Keratinocyte (primary cell): Measurements from ENCODE around the gene POLR3F. TPM values are rescaled to one million over a fixed set of nuclear protein-coding genes. Genes with fewer than 3 reads are reported as not detected.

ENCODE experiments used
- DNase-seq: peaks from one replicate; pipeline ENCODE4 v3.0.0-alpha.2; 2011; ENCODE audit warnings: low read depth, missing footprints, low spot score
- FAIRE-seq: peaks from 2 replicates; lab custom pipeline; 2011; peaks lifted over from hg19 to GRCh38; lab: Jason Lieb, UNC
- H2AFZ ChIP-seq: 2 replicates; pipeline ENCODE4 v1.6.0; 2012; ENCODE audit warnings: low read length, control low read depth, inconsistent platforms; ENCODE audit not compliant: control insufficient read depth
- H3K27ac ChIP-seq: 2 replicates; pipeline ENCODE4 v1.5.1; 2011; ENCODE audit warnings: low read length; ENCODE audit not compliant: control insufficient read depth, insufficient read depth
- H3K27me3 ChIP-seq: 3 replicates; pipeline ENCODE4 v1.6.0; 2011; ENCODE audit warnings: low read length; ENCODE audit not compliant: control insufficient read depth, insufficient read depth; ENCODE audit errors: extremely low read depth
- H3K36me3 ChIP-seq, 2 experiments: 2 replicates in 1 of 2; 3 replicates in 1 of 2; pipeline ENCODE4 v1.5.1; 2011; ENCODE audit warnings: low read length in 2 of 2, mild to moderate bottlenecking in 1 of 2; ENCODE audit not compliant: control insufficient read depth in 2 of 2, insufficient read depth in 2 of 2; ENCODE audit errors: extremely low read depth in 1 of 2
- H3K4me1 ChIP-seq: 3 replicates; pipeline ENCODE4 v1.5.1; 2011; ENCODE audit warnings: low read length; ENCODE audit not compliant: control insufficient read depth, insufficient read depth; ENCODE audit errors: extremely low read depth
- H3K4me2 ChIP-seq: 3 replicates; pipeline ENCODE4 v1.6.0; 2011; ENCODE audit warnings: low read depth, low read length; ENCODE audit not compliant: control insufficient read depth, insufficient read depth; ENCODE audit errors: extremely low read depth
- H3K4me3 ChIP-seq, 3 experiments: fragments of 200-600 bp in 1 of 3; sonication (generic) in 1 of 3; 2 replicates in 2 of 3; 3 replicates in 1 of 3; pipeline ENCODE4 v1.5.1; 2011 to 2016; ENCODE audit warnings: low read length in 3 of 3, mild to moderate bottlenecking in 3 of 3, control low read depth in 2 of 3, inconsistent platforms in 1 of 3, low read depth in 1 of 3, mixed read lengths in 1 of 3, mixed run types in 1 of 3, moderate library complexity in 1 of 3; ENCODE audit not compliant: control insufficient read depth in 2 of 3, insufficient read depth in 2 of 3; ENCODE audit errors: extremely low read depth in 1 of 3
- H3K79me2 ChIP-seq: 2 replicates; pipeline ENCODE4 v1.6.0; 2012; ENCODE audit warnings: low read length; ENCODE audit not compliant: control insufficient read depth, insufficient read depth
- H3K9ac ChIP-seq: 3 replicates; pipeline ENCODE4 v1.6.0; 2011; ENCODE audit warnings: low read length; ENCODE audit not compliant: control insufficient read depth, insufficient read depth; ENCODE audit errors: extremely low read depth
- H3K9me1 ChIP-seq: 3 replicates; pipeline ENCODE4 v1.6.0; 2011; ENCODE audit warnings: low read length; ENCODE audit not compliant: control insufficient read depth, insufficient read depth; ENCODE audit errors: extremely low read depth
- H3K9me3 ChIP-seq: 2 replicates; pipeline ENCODE4 v1.5.1; 2012; ENCODE audit warnings: low read depth, low read length; ENCODE audit not compliant: control insufficient read depth
- H4K20me1 ChIP-seq: 3 replicates; pipeline ENCODE4 v1.6.0; 2011; ENCODE audit warnings: low read length; ENCODE audit not compliant: control insufficient read depth, insufficient read depth; ENCODE audit errors: extremely low read depth
- CTCF ChIP-seq, 3 experiments: IDR thresholded peaks in 1 of 3; conservative IDR thresholded peaks in 1 of 3; optimal IDR thresholded peaks in 1 of 3; 2 replicates in 2 of 3; 3 replicates in 1 of 3; pipeline versions ENCODE3 to v1.5.1; 2011; ENCODE audit warnings: low read length in 3 of 3, mild to moderate bottlenecking in 3 of 3, moderate library complexity in 2 of 3, control low read depth in 1 of 3, inconsistent platforms in 1 of 3; ENCODE audit not compliant: insufficient read depth in 2 of 3; ENCODE audit errors: extremely low read depth in 1 of 3
- EZH2 ChIP-seq: IDR thresholded peaks from one replicate; pipeline ENCODE4 v1.6.1; 2012; ENCODE audit warnings: inconsistent platforms, mild to moderate bottlenecking, low read length, moderate library complexity
- dilution Hi-C: fragments of 300-500 bp; cut with MboI; formaldehyde crosslinking; loops from one replicate; pipeline ENCODE4 v1.7.0; 2020; ENCODE audit warnings: low sequenced_read_pairs; ENCODE audit not compliant: extremely low pct_ligation_motif_present
- polyA plus RNA-seq, 5 experiments: library from polyadenylated mRNA; depleted of rRNA in 3 of 5; stranded (reverse) in 3 of 5; stranded (forward) in 1 of 5; unstranded in 1 of 5; fragments of >200 nt; gene quantifications; 1 replicate in 1 of 5; 2 replicates in 3 of 5; 3 replicates in 1 of 5; pipeline versions ENCODE4 v1.2.1 to v1.2.3, GENCODE V29; 2011 to 2012; ENCODE audit warnings: missing spikeins in 2 of 5, low read depth in 1 of 5, low replicate concordance in 1 of 5

Gene POLR3F
- polyA plus RNA-seq, 1 donor (not counting 4 experiments of a cell fraction or from before 2014, with no cell fraction given), result 12.2 TPM

GRCh38 chr20:18507218-18508191 is 40.3 kb downstream of the POLR3F start, which contains the start of gene SEC23B:
SEC23B (plus strand) TSS chr20:18507940; CDS start chr20:18510836, 2,896 bp downstream.
- H3K27ac ChIP-seq, result peak within 1 kb of the TSS; percentile 97
- FAIRE-seq, result peak; percentile 94
- H3K9me3 ChIP-seq, result no peaks in the 10 kb centered on the region
- peak within 1 kb of the TSS; percentile 86 for H2AFZ ChIP-seq
- DNase-seq, result peak; percentile 90
- H3K79me2 ChIP-seq, result peaks cover 31% of the 10 kb centered on the region
- dilution Hi-C loops, result no loop called here
- H3K4me1 ChIP-seq, result peaks cover 15% of the 10 kb centered on the region
- no peaks in the 10 kb centered on the region for H4K20me1 ChIP-seq
- no peak for TF ChIP-seq CTCF (optimal IDR thresholded peaks at IDR 0.05 in 1 of 3, IDR thresholded peaks at IDR 0.05 in 1 of 3, conservative IDR thresholded peaks at IDR 0.05 in 1 of 3; ENCODE audit: extremely low read depth in 1 of 3, insufficient read depth in 2 of 3, low read length in 3 of 3)
- TF ChIP-seq EZH2, result no peak
- H3K27me3 ChIP-seq, result no peaks in the 10 kb centered on the region
- peak within 1 kb of the TSS; percentile 94 for H3K9ac ChIP-seq
- H3K9me1 ChIP-seq, result no peaks in the 10 kb centered on the region
- H3K4me2 ChIP-seq, result peak within 1 kb of the TSS; percentile 97
- peak within 1 kb of the TSS; percentile 88 to 95 (median 91) for H3K4me3 ChIP-seq
- peaks cover 6 to 20% of the 10 kb centered on the region in 2 experiments for H3K36me3 ChIP-seq

GRCh38 chr20:18511571-18511970 is 44.4 kb downstream of the POLR3F start:
- Histone ChIP-seq H3K27me3 (no peaks in the 10 kb centered on the region), H3K4me3 (no peak overlapping the region), H3K27ac (no peak overlapping the region), H3K9ac (no peak overlapping the region), H3K4me1 (peaks cover 9% of the 10 kb centered on the region), H3K9me3 (no peaks in the 10 kb centered on the region), H3K9me1 (no peaks in the 10 kb centered on the region), H4K20me1 (no peaks in the 10 kb centered on the region), H2AFZ (no peak overlapping the region), H3K79me2 (peaks cover 42% of the 10 kb centered on the region), H3K4me2 (no peak overlapping the region), H3K36me3 (peaks cover 13 to 24% of the 10 kb centered on the region in 2 experiments)
- FAIRE-seq (no peak), DNase-seq (no peak)
- dilution Hi-C loops, result no loop called here
- TF ChIP-seq CTCF (optimal IDR thresholded peaks at IDR 0.05 in 1 of 3, IDR thresholded peaks at IDR 0.05 in 1 of 3, conservative IDR thresholded peaks at IDR 0.05 in 1 of 3; ENCODE audit: extremely low read depth in 1 of 3, insufficient read depth in 2 of 3, low read length in 3 of 3), result no peak
- TF ChIP-seq EZH2, result no peak
